Measurements from ENCODE around the gene ZHX3.

The ZHX3 gene

GRCh38 chr20:41347523-41348429, 30.2 kb upstream of the ZHX3 start:
- Histone ChIP-seq H3K27me3 (ENCODE audit: insufficient read depth, low read length, poor library complexity, severe bottlenecking) (no peaks in the 10 kb centered on the region), H2AFZ (ENCODE audit: low read length) (no peak overlapping the region)

GRCh38 chr20:41345729-41346067, 28.2 kb upstream of the ZHX3 start:
- Histone ChIP-seq H3K4me3 (ENCODE audit: low read length, poor library complexity, severe bottlenecking) (no peak overlapping the region), H3K36me3 (ENCODE audit: insufficient read depth, low read length) (no peaks in the 10 kb centered on the region), H3F3A (ENCODE audit: low read depth) (no peaks in the 10 kb centered on the region), H3K9me3 (ENCODE audit: insufficient read depth, low read depth, low read length) (no peaks in the 10 kb centered on the region), H3K4me1 (ENCODE audit: insufficient read depth, low read length, poor library complexity, severe bottlenecking) (no peaks in the 10 kb centered on the region), H3K27me3 (ENCODE audit: insufficient read depth, low read length, poor library complexity, severe bottlenecking) (no peaks in the 10 kb centered on the region), H3K4me2 (ENCODE audit: low read depth, low read length, poor library complexity, severe bottlenecking) (no peak overlapping the region), H3K9me2 (replicated peaks; ENCODE audit: low read depth, low read length) (no peaks in the 10 kb centered on the region), H2AFZ (ENCODE audit: low read length) (no peak overlapping the region), H3K79me2 (ENCODE audit: insufficient read depth, low read length) (no peaks in the 10 kb centered on the region), H4K20me1 (ENCODE audit: insufficient read depth, low read length, poor library complexity, severe bottlenecking) (no peaks in the 10 kb centered on the region), H3K9ac (ENCODE audit: low read depth, low read length, poor library complexity, severe bottlenecking) (no peak overlapping the region)
- TF ChIP-seq CTCF (conservative IDR thresholded peaks at IDR 0.05; ENCODE audit: low read length) (no peak), EZH2phosphoT487 (IDR thresholded peaks at IDR 0.05; ENCODE audit: borderline replicate concordance) (no peak)

More at GRCh38 chr20:41347523-41348429, 30.2 kb upstream of the ZHX3 start:
- Histone ChIP-seq H4K20me1 (ENCODE audit: insufficient read depth, low read length, poor library complexity, severe bottlenecking) (no peaks in the 10 kb centered on the region), H3F3A (ENCODE audit: low read depth) (no peaks in the 10 kb centered on the region), H3K4me3 (ENCODE audit: low read length, poor library complexity, severe bottlenecking) (no peak overlapping the region), H3K36me3 (ENCODE audit: insufficient read depth, low read length) (no peaks in the 10 kb centered on the region), H3K9ac (ENCODE audit: low read depth, low read length, poor library complexity, severe bottlenecking) (no peak overlapping the region), H3K4me2 (ENCODE audit: low read depth, low read length, poor library complexity, severe bottlenecking) (no peak overlapping the region), H3K9me3 (ENCODE audit: insufficient read depth, low read depth, low read length) (no peaks in the 10 kb centered on the region), H3K9me2 (replicated peaks; ENCODE audit: low read depth, low read length) (no peaks in the 10 kb centered on the region), H3K79me2 (ENCODE audit: insufficient read depth, low read length) (no peaks in the 10 kb centered on the region), H3K4me1 (ENCODE audit: insufficient read depth, low read length, poor library complexity, severe bottlenecking) (no peaks in the 10 kb centered on the region)
- TF ChIP-seq CTCF (conservative IDR thresholded peaks at IDR 0.05; ENCODE audit: low read length), result no peak
- TF ChIP-seq EZH2phosphoT487 (IDR thresholded peaks at IDR 0.05; ENCODE audit: borderline replicate concordance), result no peak

GRCh38 chr20:41344938-41345728, 27.6 kb upstream of the ZHX3 start:
- TF ChIP-seq EZH2phosphoT487 (IDR thresholded peaks at IDR 0.05; ENCODE audit: borderline replicate concordance), result no peak
- no peak overlapping the region for H3K4me2 ChIP-seq (ENCODE audit: low read depth, low read length, poor library complexity, severe bottlenecking)
- H3K9ac ChIP-seq (ENCODE audit: low read depth, low read length, poor library complexity, severe bottlenecking), result no peak overlapping the region
- no peaks in the 10 kb centered on the region for H3K36me3 ChIP-seq (ENCODE audit: insufficient read depth, low read length)
- H3K79me2 ChIP-seq (ENCODE audit: insufficient read depth, low read length), result no peaks in the 10 kb centered on the region
- no peaks in the 10 kb centered on the region for H4K20me1 ChIP-seq (ENCODE audit: insufficient read depth, low read length, poor library complexity, severe bottlenecking)
- no peak overlapping the region for H3K4me3 ChIP-seq (ENCODE audit: low read length, poor library complexity, severe bottlenecking)
- no peaks in the 10 kb centered on the region for H3K9me2 ChIP-seq (replicated peaks; ENCODE audit: low read depth, low read length)
- no peaks in the 10 kb centered on the region for H3K9me3 ChIP-seq (ENCODE audit: insufficient read depth, low read depth, low read length)
- H3F3A ChIP-seq (ENCODE audit: low read depth), result no peaks in the 10 kb centered on the region
- H2AFZ ChIP-seq (ENCODE audit: low read length), result no peak overlapping the region
- no peaks in the 10 kb centered on the region for H3K27me3 ChIP-seq (ENCODE audit: insufficient read depth, low read length, poor library complexity, severe bottlenecking)
- H3K4me1 ChIP-seq (ENCODE audit: insufficient read depth, low read length, poor library complexity, severe bottlenecking), result no peaks in the 10 kb centered on the region
